Neural cell (in vitro differentiated cells): ENCODE data around the gene CAT. TPM values are rescaled to one million over a fixed set of nuclear protein-coding genes. Genes with fewer than 3 reads are reported as not detected.

Source experiments
- H2AFZ ChIP-seq: fragments of 200-600, 300-800 bp; sonication (generic), shearing (Covaris generic); 2 replicates; pipeline ENCODE4 v1.6.0; 2014; ENCODE audit warnings: low read depth, mild to moderate bottlenecking, antibody characterized with exemption, low read length, moderate library complexity
- H3F3A ChIP-seq: fragments of 200-600 bp; shearing (Covaris generic); 2 replicates; pipeline ENCODE4 v1.6.1; 2016; ENCODE audit warnings: mild to moderate bottlenecking, moderate library complexity, mixed read lengths, antibody characterized with exemption, low read length; ENCODE audit not compliant: insufficient read depth, poor library complexity, severe bottlenecking
- H3K27ac ChIP-seq: fragments of 200-600, 300-800 bp; sonication (generic), shearing (Covaris generic); 2 replicates; pipeline ENCODE4 v1.5.1; 2014; ENCODE audit warnings: mild to moderate bottlenecking, low read length, moderate library complexity
- H3K27me3 ChIP-seq: fragments of 300-800, 200-600 bp; sonication (generic), shearing (Covaris generic); 2 replicates; pipeline ENCODE4 v1.6.0; 2014; ENCODE audit warnings: mild to moderate bottlenecking, low read depth, low read length, moderate library complexity; ENCODE audit not compliant: insufficient read depth
- H3K36me3 ChIP-seq: fragments of 300-800, 200-600 bp; sonication (generic), shearing (Covaris generic); 2 replicates; pipeline ENCODE4 v1.5.1; 2014; ENCODE audit warnings: mild to moderate bottlenecking, antibody characterized with exemption, low read length, moderate library complexity; ENCODE audit not compliant: insufficient read depth
- H3K4me2 ChIP-seq: fragments of 300-800, 200-600 bp; sonication (generic), shearing (Covaris generic); 2 replicates; pipeline ENCODE4 v1.6.0; 2014; ENCODE audit warnings: mild to moderate bottlenecking, low read length
- H3K4me3 ChIP-seq: fragments of 300-800, 200-600 bp; sonication (generic), shearing (Covaris generic); 2 replicates; pipeline ENCODE4 v1.5.1; 2014; ENCODE audit warnings: mild to moderate bottlenecking, low read length, moderate library complexity
- H3K79me2 ChIP-seq: fragments of 200-600 bp; shearing (Covaris generic); replicated peaks from 2 replicates; pipeline ENCODE4 v1.6.0; 2014; ENCODE audit warnings: mild to moderate bottlenecking, low read length, moderate library complexity; ENCODE audit not compliant: insufficient read depth
- H3K9ac ChIP-seq: fragments of 300-800, 200-600 bp; sonication (generic), shearing (Covaris generic); 2 replicates; pipeline ENCODE4 v1.6.1; 2016; ENCODE audit warnings: mild to moderate bottlenecking, low read length, mixed read lengths
- H3K9me2 ChIP-seq: fragments of 200-600 bp; shearing (Covaris generic); 2 replicates; pipeline ENCODE4 v1.6.1; 2016; ENCODE audit warnings: mild to moderate bottlenecking, low read length, mixed read lengths; ENCODE audit not compliant: insufficient read depth
- H3K9me3 ChIP-seq: fragments of 200-600, 300-800 bp; sonication (generic), shearing (Covaris generic); 2 replicates; pipeline ENCODE4 v1.6.1; 2016; ENCODE audit warnings: mild to moderate bottlenecking, mixed run types, low read length, moderate library complexity, mixed read lengths
- H4K20me1 ChIP-seq: fragments of 200-600 bp; shearing (Covaris generic); 2 replicates; pipeline ENCODE4 v1.6.1; 2016; ENCODE audit warnings: mild to moderate bottlenecking, mixed run types; ENCODE audit not compliant: insufficient read depth
- CTCF ChIP-seq: fragments of 450-650 bp; IDR thresholded peaks from 2 replicates; pipeline ENCODE4 v1.5.1; 2014; ENCODE audit warnings: antibody characterized with exemption, mild to moderate bottlenecking, moderate library complexity; ENCODE audit not compliant: poor library complexity, severe bottlenecking
- EP300 ChIP-seq: fragments of 450-650 bp; conservative IDR thresholded peaks from 2 replicates; pipeline ENCODE4 v1.6.1; 2014; ENCODE audit warnings: antibody characterized with exemption, mild to moderate bottlenecking, moderate library complexity; ENCODE audit not compliant: poor library complexity, severe bottlenecking
- EZH2 ChIP-seq: fragments of 200-600, 300-800 bp; shearing (Covaris generic), sonication (generic); IDR thresholded peaks from 2 replicates; pipeline ENCODE4 v1.6.1; 2014; ENCODE audit warnings: antibody characterized with exemption, low read length, borderline replicate concordance, mild to moderate bottlenecking; ENCODE audit not compliant: insufficient read depth, poor library complexity, severe bottlenecking
- MXI1 ChIP-seq: fragments of 450-650 bp; conservative IDR thresholded peaks from 2 replicates; pipeline ENCODE4 v1.6.1; 2014; ENCODE audit warnings: antibody characterized with exemption, mild to moderate bottlenecking; ENCODE audit not compliant: poor library complexity, severe bottlenecking
- POLR2AphosphoS5 ChIP-seq: IDR thresholded peaks from 2 replicates; pipeline ENCODE4 v1.6.1; 2012
- RAD21 ChIP-seq: fragments of 450-650 bp; conservative IDR thresholded peaks from 2 replicates; pipeline ENCODE4 v1.6.1; 2014; ENCODE audit warnings: antibody characterized with exemption, mild to moderate bottlenecking, moderate library complexity
- REST ChIP-seq: IDR thresholded peaks from 2 replicates; pipeline ENCODE4 v1.6.1; 2012; ENCODE audit warnings: borderline replicate concordance
- SMC3 ChIP-seq: fragments of 450-650 bp; conservative IDR thresholded peaks from 2 replicates; pipeline ENCODE4 v1.6.1; 2014; ENCODE audit warnings: antibody characterized with exemption, mild to moderate bottlenecking, moderate library complexity; ENCODE audit not compliant: poor library complexity
- TAF1 ChIP-seq: IDR thresholded peaks from 2 replicates; pipeline ENCODE4 v1.6.1; 2012; ENCODE audit warnings: low read depth
- polyA plus RNA-seq: library from polyadenylated mRNA; depleted of rRNA; stranded (reverse); fragments of >200 nt; gene quantifications from 2 replicates; pipeline ENCODE4 v1.2.3, GENCODE V29; 2014

CAT gene
- polyA plus RNA-seq, 1 donor from 2014 or later, result 40.1 TPM

DNA sequence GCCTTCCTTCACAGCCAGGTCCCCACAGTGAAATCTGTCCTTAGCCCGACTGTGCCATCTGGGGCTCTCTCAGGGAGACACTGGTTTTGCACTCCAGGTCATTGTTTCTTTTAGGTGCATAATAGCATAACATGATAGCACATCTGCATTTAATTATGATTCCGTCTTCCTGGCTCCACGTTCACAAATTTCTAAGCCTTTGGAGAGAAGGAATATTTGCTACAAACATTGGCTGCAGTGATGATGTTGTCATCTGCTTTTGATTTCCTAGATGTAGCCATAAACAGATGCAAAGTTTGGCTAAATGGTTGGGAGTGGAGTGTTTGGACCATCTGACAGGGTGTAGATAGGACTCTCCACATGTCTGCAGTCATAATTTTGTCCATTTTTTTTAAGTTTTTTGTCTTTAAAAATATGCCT, 12.0 kb upstream of the CAT start:
- H3F3A ChIP-seq, result no peaks in the 10 kb centered on the region
- no peaks in the 10 kb centered on the region for H3K36me3 ChIP-seq
- H3K9me3 ChIP-seq, result no peaks in the 10 kb centered on the region
- no peaks in the 10 kb centered on the region for H3K9me2 ChIP-seq
- no peaks in the 10 kb centered on the region for H4K20me1 ChIP-seq
- H3K9ac ChIP-seq, result no peak overlapping the region
- no peak overlapping the region for H3K4me2 ChIP-seq
- TF ChIP-seq SMC3 (no peak), RAD21 (no peak), EP300 (no peak)
- H3K79me2 ChIP-seq, result no peaks in the 10 kb centered on the region
- no peak overlapping the region for H3K4me3 ChIP-seq
- H2AFZ ChIP-seq, result no peak overlapping the region
- no peak overlapping the region for H3K27ac ChIP-seq
- no peaks in the 10 kb centered on the region for H3K27me3 ChIP-seq

DNA sequence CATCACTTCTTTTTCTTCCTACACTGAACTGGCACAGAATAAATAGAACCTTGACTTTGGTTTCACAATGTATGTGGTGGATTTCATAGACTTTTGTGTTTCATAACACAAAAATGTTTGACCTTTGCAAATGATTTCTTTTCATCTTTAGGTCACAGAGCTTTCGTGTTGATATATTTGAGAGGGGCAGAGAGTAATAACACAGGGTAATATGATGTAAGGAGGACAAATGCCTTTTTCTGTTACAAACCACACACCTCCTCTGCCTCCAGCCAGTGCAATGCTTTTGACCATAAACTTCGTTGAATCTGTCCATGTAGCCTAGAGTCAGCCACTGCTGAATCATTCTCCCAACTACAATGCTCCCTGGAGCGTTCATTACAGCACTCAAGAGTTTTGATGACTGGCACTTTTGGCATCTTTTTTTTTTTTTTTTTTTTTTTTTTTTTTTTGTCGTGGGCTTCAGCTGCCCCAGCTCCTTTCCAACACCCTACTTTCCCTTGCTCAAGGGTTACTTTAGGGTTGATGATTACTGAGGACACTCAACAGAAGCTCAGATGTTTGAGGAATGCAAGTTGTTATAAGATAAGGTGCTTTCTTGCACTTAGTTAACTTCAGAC, 11.4 kb upstream of the CAT start:
- no peaks in the 10 kb centered on the region for H3F3A ChIP-seq
- TF ChIP-seq TAF1 (no peak), SMC3 (no peak), EP300 (no peak), MXI1 (no peak), POLR2AphosphoS5 (no peak), CTCF (no peak), REST (no peak), RAD21 (no peak), EZH2 (no peak)
- H3K79me2 ChIP-seq, result no peaks in the 10 kb centered on the region
- H3K9me2 ChIP-seq, result no peaks in the 10 kb centered on the region
- H4K20me1 ChIP-seq, result no peaks in the 10 kb centered on the region
- no peaks in the 10 kb centered on the region for H3K27me3 ChIP-seq
- H3K36me3 ChIP-seq, result no peaks in the 10 kb centered on the region
- no peak overlapping the region for H3K9ac ChIP-seq
- no peaks in the 10 kb centered on the region for H3K9me3 ChIP-seq
- H3K27ac ChIP-seq, result no peak overlapping the region
- H3K4me2 ChIP-seq, result no peak overlapping the region
- no peak overlapping the region for H3K4me3 ChIP-seq
- no peak overlapping the region for H2AFZ ChIP-seq
